NCI-H2196 (cell line): ENCODE data around the gene KRTAP16-1.
"Not testable (repeated sequence)": the region's sequence is repeated elsewhere in the genome, so short reads cannot be mapped to it uniquely, and the experiment has no call there.

Experiments
- DNase-seq: peaks from one replicate; lab custom pipeline; 2025; ENCODE audit not compliant: unreplicated experiment; lab: John Stamatoyannopoulos, UW

KRTAP16-1 gene

GRCh38 chr17:41308918-41309359 is at the start of gene KRTAP16-1:
Gene KRTAP16-1 (minus strand): TSS chr17:41309309. CDS start chr17:41309253, 56 bp downstream.
- peak; percentile 1 for DNase-seq

- DNase-seq: no peak
Measured at GRCh38 chr17:41354536-41354935, 45.4 kb upstream of the KRTAP16-1 start.

- no peak for DNase-seq
Measured at GRCh38 chr17:41352597-41353366, 43.7 kb upstream of the KRTAP16-1 start.

GRCh38 chr17:41351177-41351576 is 42.1 kb upstream of the KRTAP16-1 start:
- no peak for DNase-seq

- DNase-seq: not testable (repeated sequence)
Measured at GRCh38 chr17:41350381-41350878, 41.3 kb upstream of the KRTAP16-1 start, which contains the start of gene KRT33A. Gene KRT33A (minus strand): TSS chr17:41350828. CDS start chr17:41350767, 61 bp downstream.

- no peak for DNase-seq
Measured at GRCh38 chr17:41347869-41348760, 39.0 kb upstream of the KRTAP16-1 start.

- DNase-seq: not testable (repeated sequence)
Measured at GRCh38 chr17:41346421-41346820, 37.3 kb upstream of the KRTAP16-1 start.

GRCh38 chr17:41345992-41346391 is 36.9 kb upstream of the KRTAP16-1 start:
- DNase-seq: no peak

GRCh38 chr17:41343029-41343428 is 33.9 kb upstream of the KRTAP16-1 start:
- no peak for DNase-seq

- no peak for DNase-seq
Measured at GRCh38 chr17:41340934-41341861, 32.1 kb upstream of the KRTAP16-1 start.

GRCh38 chr17:41340494-41340893 is 31.4 kb upstream of the KRTAP16-1 start:
- no peak for DNase-seq

GRCh38 chr17:41339571-41340172 is 30.6 kb upstream of the KRTAP16-1 start:
- DNase-seq: no peak

GRCh38 chr17:41338961-41339485 is 29.9 kb upstream of the KRTAP16-1 start:
- no peak for DNase-seq

GRCh38 chr17:41335747-41336146 is 26.6 kb upstream of the KRTAP16-1 start:
- DNase-seq: no peak

GRCh38 chr17:41334385-41335305 is 25.5 kb upstream of the KRTAP16-1 start:
- DNase-seq: no peak

GRCh38 chr17:41333836-41334235 is 24.7 kb upstream of the KRTAP16-1 start:
- DNase-seq: no peak

GRCh38 chr17:41333098-41333497 is 24.0 kb upstream of the KRTAP16-1 start:
- DNase-seq: no peak

- no peak for DNase-seq
Measured at GRCh38 chr17:41332239-41332638, 23.1 kb upstream of the KRTAP16-1 start.

- no peak for DNase-seq
Measured at GRCh38 chr17:41331606-41332005, 22.5 kb upstream of the KRTAP16-1 start.
